DND-41 (cell line): ENCODE measurements around the gene TUFM.

Experiments used
- CTCF ChIP-seq: IDR thresholded peaks from 2 replicates; pipeline ENCODE4 v1.5.1; 2012; ENCODE audit warnings: borderline replicate concordance, low read length, moderate library complexity, mild to moderate bottlenecking; ENCODE audit not compliant: poor library complexity, severe bottlenecking; ENCODE audit errors: extremely low read depth
- EZH2 ChIP-seq: IDR thresholded peaks from 3 replicates; pipeline ENCODE4 v1.6.1; 2012; ENCODE audit warnings: borderline replicate concordance, low read depth, mild to moderate bottlenecking, moderate library complexity, low read length, inconsistent platforms; ENCODE audit not compliant: severe bottlenecking

- no peak for TF ChIP-seq CTCF
- TF ChIP-seq EZH2 = no peak
Measured at GRCh38 chr16:28859326-28859725, 13.2 kb upstream of the TUFM start.
